Coronary artery (tissue), 2 donors: ENCODE data around the gene UQCC3.
A peak's percentile ranks its signal among the peaks of the same experiment; 100 is the strongest.
"Not testable (repeated sequence)": the region's sequence is repeated elsewhere in the genome, so short reads cannot be mapped to it uniquely, and the experiment has no call there.

Experiments
- DNase-seq: peaks from one replicate; pipeline ENCODE4 v3.0.0-alpha.2; 2017; ENCODE audit warnings: low spot score
- H3K27ac ChIP-seq, 2 donors: fragments of 200-600 bp; sonication (generic); one replicate each; pipeline ENCODE4 v1.5.1; 2016 to 2019
- H3K4me3 ChIP-seq: fragments of 200-600 bp; sonication (generic); 2 replicates; pipeline ENCODE4 v1.5.1; 2016; ENCODE audit warnings: mild to moderate bottlenecking, moderate library complexity
- TF ChIP-seq, protein P1 (sequence below): fragments of 200-600 bp; sonication (generic); IDR thresholded peaks from one replicate; pipeline ENCODE4 v1.5.1; 2019; ENCODE audit warnings: antibody characterized with exemption

The UQCC3 gene

DNA sequence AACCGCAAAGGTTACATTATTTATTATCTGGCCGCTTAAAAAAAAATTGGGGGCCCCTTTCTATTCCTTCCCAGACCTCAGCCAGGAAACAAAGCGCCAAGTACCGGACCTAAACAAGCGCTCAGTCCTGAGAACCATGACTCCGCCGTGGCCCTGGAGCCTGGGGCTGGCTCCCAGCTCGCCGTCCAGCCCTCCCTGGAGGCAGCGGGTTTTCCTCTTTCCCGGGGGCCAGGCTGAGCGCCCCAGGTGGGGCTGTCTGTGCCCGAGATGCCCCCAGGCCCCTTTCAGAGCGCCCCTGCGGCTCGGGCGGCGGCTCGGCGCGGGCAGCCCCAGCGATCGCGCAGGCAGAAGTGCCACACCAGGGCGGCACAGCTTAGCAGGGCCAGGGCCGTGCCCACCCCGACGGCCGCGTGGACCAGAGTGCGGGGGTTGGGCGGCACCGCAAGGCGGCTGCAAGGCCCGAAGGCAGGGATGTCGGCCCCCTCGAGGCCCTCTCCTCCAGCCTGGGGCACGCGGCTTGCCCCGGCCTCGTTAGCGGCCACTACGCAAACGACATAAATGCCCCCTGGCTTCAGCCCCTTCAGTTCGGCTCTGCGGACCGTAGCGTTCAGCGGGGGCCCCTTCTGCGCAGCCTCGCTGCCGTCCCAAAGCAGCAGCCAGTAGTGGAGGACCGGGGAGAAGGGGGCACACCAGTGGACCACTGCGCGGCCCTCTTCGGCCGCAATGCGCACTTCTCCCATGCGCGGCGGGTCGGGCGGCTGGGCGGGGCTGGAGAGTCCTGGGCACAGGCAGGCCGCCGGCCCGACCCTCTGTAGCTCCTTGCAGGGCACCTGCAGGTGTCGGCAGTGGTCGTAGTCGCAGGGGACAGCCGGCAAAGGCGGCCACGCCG is 16.3 kb downstream of the UQCC3 start:
- Histone ChIP-seq H3K4me3 (peak overlapping the region; percentile 39), H3K27ac (peak overlapping the region in 1 of 2 donors; percentile 23)
- DNase-seq = no peak
- TF ChIP-seq, protein P1, sequence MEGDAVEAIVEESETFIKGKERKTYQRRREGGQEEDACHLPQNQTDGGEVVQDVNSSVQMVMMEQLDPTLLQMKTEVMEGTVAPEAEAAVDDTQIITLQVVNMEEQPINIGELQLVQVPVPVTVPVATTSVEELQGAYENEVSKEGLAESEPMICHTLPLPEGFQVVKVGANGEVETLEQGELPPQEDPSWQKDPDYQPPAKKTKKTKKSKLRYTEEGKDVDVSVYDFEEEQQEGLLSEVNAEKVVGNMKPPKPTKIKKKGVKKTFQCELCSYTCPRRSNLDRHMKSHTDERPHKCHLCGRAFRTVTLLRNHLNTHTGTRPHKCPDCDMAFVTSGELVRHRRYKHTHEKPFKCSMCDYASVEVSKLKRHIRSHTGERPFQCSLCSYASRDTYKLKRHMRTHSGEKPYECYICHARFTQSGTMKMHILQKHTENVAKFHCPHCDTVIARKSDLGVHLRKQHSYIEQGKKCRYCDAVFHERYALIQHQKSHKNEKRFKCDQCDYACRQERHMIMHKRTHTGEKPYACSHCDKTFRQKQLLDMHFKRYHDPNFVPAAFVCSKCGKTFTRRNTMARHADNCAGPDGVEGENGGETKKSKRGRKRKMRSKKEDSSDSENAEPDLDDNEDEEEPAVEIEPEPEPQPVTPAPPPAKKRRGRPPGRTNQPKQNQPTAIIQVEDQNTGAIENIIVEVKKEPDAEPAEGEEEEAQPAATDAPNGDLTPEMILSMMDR = no peak

DNA sequence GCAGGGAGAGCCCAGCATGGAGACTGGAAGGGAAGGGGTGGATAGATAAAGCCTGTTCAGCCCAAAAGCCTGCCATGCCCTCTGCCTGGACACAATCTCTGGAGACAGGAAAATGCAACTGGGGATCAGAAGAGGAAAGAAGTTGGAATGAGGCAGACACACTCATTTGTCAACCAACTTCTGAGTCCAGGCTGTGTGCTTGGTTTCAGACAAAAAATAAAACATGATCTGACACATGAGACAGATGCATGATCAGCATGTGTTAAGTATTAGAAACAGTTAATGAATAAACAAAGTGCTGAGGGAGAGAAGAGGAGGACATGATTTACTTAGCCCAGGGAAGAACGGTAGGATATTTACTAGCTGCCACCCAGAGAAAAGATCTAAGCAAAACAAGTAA is 17.0 kb downstream of the UQCC3 start:
- peak overlapping the region in 1 of 2 donors; percentile 23 for H3K27ac ChIP-seq
- DNase-seq = no peak
- TF ChIP-seq, protein P1 = no peak
- peak overlapping the region; percentile 39 for H3K4me3 ChIP-seq

DNA sequence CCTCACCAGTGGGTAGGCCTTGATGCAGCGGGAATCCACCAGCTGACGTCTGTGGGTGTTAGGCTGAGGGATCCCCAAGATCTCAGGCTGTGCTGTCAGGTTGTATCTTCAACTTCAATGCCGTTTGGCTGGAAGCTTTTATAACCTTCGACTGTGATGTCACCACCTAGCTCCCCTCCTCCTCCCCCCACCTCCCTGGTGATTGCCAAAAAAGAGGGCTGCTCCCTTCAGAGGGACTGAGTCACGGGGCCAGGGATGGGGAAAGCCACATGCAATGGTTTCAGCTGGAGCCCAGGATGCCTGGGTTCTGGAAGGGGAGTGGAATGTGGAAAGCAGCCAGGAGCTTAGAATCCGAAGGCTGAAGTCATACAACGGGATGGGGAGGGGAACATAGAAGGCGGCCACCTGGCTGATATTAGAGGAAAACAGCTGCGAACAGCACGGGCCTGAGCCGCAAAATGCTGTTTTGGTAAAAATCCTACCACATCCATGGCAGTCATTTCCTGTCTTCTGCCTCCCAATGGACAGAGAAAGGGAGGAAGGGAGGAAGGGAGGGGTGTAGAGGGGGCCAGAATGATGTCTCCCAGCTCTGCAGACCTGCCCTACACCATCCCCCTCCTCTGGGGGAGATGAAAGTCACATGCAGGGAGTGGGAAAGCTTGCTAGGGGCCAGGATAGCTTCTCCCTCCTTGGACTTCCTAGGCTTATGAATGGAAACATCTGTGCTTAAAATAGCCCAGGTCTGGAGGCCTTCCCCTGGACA is 18.1 kb downstream of the UQCC3 start, which contains the start of gene LRRN4CL:
LRRN4CL (minus strand) TSS at position 110 of the 763 bp plus-strand sequence. CDS start 1,022 bp downstream, outside the sequence.
- TF ChIP-seq, protein P1 = no peak
- Histone ChIP-seq H3K4me3 (peak within 1 kb of the TSS; percentile 45), H3K27ac (peak within 1 kb of the TSS; percentile 42 to 74)
- peak; percentile 83 for DNase-seq

DNA sequence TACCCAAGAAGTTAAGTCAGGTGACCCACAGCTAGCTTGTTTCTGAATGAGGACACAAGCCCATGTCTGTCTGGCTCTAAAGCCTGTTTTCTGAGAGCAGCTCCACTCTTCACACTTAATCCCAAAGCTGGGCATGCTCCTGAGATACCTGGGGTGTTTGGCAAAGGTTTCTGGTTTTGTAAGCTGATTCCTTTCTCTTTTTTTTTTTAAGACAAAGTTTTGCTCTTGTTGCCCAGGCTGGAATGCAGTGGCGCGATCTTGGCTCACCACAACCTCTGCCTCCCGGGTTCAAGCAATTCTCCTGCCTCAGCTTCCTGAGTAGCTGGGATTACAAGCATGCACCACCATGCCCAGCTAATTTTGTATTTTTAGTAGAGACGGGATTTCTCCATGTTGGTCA is 22.2 kb downstream of the UQCC3 start:
- not testable (repeated sequence) for H3K4me3 ChIP-seq

DNA sequence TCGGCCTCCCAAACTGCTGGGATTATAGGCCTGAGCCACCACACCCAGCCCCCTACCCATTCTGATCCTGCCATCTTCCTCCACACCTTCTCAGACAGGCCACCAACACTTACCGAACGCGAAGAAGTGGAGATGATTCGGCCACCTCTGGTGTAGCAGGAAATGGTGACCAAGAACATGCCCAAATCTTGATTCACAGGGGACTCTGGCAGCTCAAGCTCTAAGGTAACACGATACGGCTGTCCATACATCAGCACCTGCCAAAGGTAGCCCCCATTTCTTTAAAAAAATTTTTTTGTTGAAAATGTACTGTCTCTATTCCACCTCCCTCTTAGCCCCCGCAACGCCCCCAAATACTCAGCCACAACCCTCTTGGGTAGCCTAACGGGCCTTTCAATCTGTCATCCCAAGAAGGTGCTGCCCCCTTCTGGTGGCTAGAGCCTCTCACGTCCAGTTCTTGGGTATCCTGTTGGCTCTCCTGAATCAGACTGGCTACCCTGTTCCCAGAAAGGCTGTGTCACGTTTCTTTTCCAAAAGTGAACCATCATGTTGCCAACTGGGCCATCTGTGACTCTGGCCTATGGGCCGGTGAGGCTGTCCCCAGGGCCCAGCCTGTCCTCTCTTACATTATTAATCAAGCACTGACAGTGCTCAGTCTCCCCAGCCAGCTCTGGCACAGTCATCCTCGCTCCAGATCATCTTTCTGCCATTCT is 23.1 kb downstream of the UQCC3 start:
- DNase-seq = peak; percentile 82
- H3K27ac ChIP-seq = no peak overlapping the region
- TF ChIP-seq, protein P1 = peak; percentile 74

More for the DNA sequence above, 22.2 kb downstream of the UQCC3 start:
- DNase-seq, H3K27ac ChIP-seq: not testable (repeated sequence)

DNA sequence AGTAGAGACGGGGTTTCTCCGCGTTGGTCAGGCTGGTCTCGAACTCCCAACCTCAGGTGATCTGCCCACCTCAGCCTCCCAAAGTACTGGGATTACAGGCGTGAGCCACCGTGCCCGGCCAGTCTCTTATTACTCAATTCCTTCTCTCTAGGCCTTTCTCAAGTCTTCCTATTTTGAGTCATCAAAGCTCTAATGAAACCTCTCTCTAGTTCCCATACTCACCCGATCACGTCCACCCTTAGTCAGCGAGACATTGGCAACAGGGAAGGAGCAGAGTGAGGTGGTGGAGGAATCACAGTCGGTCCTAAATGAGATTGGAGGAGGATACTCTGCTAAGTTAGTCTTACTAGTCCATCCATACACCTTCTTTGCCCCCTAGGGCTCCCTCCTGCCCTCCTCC is 30.8 kb downstream of the UQCC3 start:
- H3K27ac ChIP-seq = no peak overlapping the region
- H3K4me3 ChIP-seq = no peak overlapping the region
- DNase-seq = no peak
- TF ChIP-seq, protein P1 = no peak

More for the DNA sequence above, 23.1 kb downstream of the UQCC3 start:
- no peak overlapping the region for H3K4me3 ChIP-seq

DNA sequence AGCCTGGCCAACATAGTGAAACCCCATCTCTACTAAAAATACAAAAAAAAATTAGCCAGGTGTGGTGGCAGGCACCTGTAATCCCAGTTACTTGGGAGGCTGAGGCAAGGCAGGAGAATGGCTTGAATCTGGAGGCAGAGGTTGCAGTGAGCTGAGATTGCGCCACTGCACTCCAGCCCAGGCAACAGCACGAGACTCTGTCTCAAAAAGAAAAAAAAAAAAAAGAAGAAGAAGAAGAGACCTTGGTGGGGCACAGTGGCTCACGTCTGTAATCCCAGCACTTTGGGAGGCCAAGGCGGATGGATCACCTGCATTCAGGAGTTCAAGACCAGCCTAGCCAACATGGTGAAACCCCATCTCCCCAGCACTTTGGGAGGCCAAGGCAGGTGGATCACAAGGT is 32.4 kb downstream of the UQCC3 start:
- not testable (repeated sequence) for H3K4me3 ChIP-seq, H3K27ac ChIP-seq, DNase-seq
